GM10847 (cell line): ENCODE data around the gene RNF112.

Source experiments
- POLR2A ChIP-seq: IDR thresholded peaks from 2 replicates; pipeline ENCODE4 v1.6.1; 2011; ENCODE audit not compliant: insufficient read length; ENCODE audit errors: extremely low read depth

RNF112 gene

DNA sequence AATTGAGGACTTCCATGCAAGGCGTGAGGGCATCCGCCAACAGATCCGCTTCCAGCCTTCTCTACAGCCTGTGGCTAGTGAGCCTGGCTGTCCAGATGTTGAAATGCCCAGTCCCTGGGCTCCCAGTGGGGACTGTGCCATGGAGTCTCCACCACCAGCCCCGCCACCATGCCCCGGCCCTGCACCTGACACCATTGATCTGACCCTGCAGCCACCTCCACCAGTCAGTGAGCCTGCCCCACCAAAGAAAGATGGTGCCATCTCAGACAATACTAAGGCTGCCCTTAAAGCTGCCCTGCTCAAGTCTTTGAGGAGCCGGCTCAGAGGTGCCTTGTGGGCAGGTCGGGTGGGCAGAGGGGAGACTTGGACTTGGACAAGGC is 29.7 kb upstream of the RNF112 start:
- TF ChIP-seq POLR2A = no peak

DNA sequence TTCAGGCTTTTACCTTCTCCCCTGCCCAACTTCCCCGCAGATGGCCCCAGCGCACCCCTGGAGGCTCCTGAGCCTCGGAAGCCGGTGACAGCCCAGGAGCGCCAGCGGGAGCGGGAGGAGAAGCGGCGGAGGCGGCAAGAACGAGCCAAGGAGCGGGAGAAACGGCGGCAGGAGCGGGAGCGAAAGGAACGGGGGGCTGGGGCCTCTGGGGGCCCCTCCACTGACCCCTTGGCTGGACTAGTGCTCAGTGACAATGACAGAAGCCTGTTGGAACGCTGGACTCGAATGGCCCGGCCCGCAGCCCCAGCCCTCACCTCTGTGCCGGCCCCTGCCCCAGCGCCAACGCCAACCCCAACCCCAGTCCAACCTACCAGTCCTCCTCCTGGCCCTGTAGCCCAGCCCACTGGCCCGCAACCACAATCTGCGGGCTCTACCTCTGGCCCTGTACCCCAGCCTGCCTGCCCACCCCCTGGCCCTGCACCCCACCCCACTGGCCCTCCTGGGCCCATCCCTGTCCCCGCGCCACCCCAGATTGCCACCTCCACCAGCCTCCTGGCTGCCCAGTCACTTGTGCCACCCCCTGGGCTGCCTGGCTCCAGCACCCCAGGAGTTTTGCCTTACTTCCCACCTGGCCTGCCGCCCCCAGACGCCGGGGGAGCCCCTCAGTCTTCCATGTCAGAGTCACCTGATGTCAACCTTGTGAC is 29.1 kb upstream of the RNF112 start:
- TF ChIP-seq POLR2A = no peak

DNA sequence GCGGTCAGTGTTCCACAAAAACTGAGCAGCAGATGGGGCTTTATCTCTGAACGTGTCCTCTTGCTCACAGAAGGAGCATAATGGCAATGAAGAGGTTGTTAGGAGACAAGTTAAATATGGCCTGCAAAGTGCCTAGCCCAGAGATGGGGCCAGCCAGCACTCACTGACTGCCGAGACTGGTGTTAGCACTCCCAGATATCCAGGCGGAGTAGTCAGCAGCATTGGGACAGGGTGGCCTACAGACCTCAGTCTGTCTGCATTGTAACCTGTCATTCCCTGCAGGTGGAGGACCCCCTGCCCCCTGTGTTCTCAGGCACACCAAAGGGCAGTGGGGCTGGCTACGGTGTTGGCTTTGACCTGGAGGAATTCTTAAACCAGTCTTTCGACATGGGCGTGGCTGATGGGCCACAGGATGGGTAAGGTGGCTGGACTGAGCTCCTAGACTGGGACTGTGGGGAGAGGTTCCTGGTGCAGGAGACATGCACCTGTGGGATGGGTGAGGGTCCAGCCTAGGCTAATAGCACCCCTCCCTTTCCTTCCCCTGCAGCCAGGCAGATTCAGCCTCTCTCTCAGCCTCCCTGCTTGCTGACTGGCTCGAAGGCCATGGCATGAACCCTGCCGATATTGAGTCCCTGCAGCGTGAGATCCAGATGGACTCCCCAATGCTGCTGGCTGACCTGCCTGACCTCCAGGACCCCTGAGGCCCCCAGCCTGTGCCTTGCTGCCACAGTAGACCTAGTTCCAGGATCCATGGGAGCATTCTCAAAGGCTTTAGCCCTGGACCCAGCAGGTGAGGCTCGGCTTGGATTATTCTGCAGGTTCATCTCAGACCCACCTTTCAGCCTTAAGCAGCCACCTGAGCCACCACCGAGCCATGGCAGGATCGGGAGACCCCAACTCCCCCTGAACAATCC is 28.2 kb upstream of the RNF112 start:
- TF ChIP-seq POLR2A = no peak

DNA sequence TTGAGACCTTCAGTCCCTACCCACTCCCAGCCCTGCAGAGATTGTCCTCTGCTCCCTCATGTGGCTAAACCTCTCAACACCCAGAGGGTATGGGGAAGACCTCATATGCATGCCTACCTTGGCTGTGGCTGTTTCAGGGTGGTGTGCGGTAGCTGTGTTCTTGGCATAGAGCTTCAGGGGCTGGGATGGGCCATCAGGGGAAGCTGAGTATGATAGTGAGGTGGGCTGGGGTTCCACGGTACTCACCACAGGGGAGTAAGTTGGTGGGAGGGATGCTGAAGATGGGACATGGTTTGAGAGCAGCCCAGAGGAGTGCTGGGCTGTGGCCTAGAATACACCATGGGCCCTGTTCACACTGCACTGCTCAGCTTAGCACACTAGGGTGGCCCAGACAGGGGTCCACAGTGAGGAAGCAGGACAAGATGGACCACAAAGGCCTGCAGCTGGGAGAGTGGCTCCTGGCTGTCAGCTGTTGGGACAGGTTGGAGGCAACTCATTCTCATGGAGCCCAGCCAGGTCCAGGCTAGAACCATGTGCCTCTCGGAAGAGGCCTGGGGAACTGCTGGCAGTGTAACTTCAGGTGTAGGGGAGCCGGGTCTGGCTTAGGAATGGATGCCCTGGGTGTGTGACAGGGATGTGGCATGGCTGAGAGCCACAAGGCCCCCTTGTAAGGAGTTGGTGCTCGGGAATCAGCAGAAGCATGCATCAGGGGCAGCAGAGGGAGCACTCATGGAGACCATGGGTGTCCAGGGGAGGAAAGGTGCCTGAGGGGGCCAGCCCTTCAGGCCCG is 27.2 kb upstream of the RNF112 start:
- TF ChIP-seq POLR2A = no peak

DNA sequence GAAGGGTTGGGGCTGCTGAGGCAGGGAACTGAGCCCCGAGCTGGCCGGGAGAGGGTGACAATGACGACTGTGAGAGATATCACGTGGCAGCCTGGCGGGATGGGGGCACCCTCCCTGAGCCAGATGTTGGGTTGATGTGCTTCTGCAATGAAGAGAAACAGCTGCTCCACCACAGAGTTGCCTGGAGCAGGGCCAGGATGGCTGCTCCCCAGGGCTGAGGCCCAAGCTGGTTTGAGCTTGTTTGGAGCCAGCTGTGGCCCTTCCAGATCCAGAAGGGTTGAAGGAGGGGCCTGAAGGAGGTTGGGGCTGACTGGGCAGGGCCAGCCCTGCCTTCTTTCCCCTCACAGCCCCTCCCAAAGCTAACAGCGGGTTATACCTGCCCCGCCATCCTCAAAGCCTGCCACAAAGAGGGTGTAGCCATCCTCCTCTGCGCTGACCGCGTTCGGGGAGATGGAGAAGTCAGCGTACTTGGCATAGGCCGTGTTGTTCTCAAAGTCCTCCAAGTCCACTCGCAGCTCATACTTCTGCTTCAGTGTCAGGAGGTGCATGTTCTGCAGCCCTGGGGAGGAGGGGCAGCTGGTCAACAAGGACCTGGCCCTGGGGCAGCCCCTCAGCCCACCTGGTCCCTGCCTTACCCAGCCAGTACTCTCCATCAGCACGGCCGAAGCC is 26.2 kb upstream of the RNF112 start:
- TF ChIP-seq POLR2A = no peak

DNA sequence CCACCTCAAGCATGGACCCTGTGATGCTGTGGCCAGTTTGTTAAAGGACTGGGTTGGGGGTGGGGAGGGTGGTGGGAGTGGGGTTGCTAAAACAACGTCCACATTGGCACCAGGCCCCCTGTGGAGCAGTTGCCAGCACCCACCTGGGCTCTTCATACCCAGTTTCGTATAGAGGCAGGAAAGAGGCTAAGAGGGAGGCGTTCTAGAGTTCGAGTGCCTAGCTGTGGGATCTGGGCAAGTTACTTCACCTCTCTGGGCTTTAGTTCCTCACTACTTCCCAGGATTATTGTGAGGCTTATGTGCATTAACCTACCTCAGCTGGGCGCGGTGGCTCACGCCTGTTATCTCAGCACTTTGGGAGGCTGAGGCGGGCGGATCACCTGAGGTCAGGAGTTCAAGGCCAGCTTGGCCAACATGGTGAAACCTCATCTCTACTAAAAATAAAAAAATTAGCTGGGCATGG is 25.5 kb upstream of the RNF112 start:
- TF ChIP-seq POLR2A = no peak

DNA sequence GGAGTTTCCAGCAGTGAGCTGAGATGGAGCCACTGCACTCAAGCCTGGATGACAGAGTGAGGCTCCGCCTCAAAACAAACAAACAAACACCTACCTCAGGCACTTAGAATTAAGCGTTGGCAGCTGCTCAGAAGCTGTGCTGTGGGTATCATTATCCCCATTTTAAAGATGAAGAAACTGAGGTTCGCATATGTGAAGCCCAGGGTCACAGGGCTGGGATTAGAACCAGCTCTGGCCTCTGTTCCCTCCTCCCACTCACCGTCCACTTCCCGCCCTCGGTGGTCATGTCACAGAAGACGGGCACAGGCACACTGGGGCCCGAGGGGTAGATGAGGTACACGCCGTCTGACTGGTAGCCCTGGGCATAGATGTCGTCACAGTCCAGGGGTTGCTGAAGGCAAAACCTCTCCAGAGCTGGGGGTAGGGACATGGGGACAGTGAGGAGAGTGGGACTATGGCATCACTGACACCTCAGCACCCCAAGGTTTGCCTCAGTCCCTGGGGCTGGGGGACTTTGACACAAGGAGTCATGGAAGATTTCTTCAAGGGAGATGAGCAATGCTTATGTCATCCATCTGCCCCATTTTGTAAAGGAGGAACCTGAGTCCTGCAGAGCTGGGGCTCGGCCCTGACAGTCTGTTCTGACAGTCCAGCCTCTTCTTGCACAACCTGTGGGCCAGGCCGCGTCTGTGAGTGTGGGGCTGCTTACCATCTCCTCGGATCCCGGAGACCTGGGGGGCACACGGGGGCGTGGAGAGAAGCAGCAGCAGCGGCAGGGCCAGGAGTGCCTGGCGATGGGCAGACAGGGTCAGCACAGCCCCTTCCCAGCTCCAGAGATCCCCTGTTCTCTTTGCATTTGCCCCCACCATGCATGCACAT is 24.7 kb upstream of the RNF112 start:
- TF ChIP-seq POLR2A = no peak

DNA sequence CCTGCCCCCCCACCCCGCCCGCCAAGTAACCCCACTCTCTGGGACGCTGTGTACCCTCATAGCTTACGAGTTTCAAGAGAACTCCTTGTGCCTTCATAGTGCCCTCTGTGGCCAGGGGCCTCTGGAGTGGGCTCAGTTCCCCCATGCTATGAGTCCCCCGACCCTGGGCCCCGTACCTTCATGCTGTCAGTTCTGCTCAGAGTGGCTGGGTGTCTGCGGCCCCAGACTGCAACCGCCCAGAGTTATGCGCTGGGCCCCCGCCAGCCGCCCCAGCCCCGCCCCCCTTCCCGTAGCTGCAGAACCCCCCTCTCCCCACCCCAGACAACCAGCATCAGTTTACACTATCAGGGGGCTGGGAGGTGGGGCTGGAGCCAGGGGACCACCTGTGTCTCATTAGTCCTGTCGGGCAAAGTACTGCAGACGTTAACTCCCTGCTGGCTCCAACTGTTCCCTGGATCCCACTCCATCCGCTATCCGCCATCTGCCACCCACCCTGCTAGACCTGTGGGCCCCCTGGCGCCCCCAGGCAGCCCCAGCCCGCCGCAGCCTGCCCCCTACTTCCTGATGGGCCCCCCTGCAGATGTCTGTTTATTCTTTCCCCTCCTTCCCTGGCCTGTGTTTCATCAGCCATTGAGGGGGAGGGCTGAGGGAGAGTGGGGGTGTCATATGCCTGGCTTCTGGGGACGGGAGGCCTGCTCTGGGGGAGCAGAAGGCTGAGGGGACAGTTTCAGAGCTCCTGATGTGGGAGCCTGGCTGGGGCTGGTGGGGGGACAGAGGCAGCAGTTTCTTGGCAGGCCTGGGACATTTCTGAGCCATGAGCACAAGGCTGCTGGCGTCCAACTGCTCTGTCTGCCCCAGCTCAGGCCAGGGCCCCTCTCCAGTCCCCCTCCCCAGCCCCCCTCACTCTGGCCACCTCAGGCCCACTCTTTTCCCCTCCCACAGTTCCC is 23.8 kb upstream of the RNF112 start, which contains the start of gene MFAP4:
TSS of gene MFAP4 (minus strand) at position 217 of the 947 bp plus-strand sequence. CDS start at position 182, 35 bp downstream.
- no peak for TF ChIP-seq POLR2A

DNA sequence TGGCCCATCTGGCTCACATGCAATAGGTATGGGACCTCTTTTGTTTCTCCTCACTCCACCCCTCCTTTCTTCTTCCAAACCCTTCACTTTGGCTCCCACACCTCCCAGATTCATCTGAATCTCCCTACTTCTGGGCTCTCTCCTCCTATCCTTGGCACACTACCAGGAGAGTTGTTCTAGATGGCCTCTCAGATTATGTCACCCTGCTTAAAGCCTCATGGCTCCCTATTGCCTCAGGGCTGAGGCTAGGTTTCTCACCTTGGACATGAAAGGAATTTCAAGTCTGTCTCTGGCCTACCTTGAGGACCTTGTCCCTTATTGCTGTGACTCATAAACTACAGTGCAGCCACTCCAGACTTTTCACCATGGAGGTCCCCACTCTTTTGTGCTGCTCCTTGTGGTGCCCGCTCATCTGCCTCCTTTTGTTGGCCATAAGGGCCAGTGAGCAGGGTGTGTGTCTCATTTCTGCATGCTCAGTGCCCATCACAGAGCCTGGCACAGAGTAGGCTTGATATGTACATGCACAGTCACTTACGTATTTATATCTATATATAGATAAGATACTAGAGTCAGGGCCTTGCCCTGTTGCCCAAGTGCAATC is 23.0 kb upstream of the RNF112 start:
- no peak for TF ChIP-seq POLR2A

DNA sequence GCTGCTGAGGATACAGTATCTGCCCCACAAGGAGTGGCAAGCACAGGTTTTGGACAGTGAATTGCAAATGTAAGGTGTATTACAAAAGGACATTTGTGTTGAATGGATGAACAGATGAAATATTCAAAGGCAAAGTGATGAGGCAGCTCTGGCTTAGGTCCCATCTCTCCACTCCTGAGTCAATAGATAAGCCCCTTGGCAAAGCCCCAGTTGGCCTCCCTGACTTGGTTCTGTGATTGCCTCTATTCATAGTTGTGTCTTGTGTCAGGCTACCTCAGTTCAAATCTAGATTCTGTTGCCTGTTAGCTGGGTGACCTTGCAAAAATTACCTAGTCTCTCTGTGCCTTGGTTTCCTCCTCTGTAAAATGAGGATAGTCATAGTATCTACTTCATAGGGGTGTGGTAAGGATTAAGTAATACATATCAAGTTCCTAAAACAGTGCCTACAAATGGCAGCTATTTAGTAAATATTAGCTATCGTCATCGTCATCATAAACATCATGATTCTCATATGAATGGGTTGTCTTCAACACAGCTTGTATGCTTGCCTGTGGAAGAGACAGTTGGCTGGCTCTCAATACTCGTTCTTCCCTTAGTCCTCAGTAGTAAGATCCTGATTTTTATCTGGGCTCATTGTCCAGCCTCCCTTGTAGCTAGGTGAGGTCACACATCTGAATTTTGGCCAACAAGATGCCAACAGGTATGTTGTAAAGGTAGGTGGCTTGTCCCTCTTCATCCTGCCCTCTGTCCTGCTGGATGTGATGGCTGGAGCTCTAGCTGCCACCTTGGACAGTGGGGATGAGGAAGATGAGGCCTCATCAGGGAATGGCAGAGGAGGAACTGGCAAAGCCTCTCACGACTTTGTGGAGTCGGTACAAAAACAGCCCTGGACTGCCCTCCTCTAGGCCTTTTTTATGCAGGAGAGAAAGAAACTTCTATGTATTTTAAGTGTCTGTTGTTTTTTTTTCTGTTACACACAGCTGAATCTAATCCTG is 21.9 kb upstream of the RNF112 start:
- TF ChIP-seq POLR2A = no peak

DNA sequence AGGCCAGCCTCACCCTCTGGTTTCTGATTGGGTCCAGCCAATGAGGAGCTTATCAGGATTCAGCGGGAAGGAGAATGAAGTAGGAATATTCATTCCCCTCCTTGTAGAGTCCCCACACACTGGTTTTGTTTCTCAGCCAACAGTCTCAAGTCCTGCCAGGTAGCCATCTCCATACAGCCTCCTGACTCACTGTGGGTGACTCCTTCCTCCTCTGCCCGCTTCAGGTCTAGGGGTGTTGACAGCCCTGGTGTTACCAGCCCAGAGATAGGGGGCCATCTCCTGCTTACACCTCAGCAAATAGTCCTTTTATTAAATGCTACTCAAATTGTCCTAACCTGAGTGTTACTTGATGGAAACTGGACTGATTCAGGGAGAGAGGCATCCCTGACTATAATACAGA is 20.1 kb upstream of the RNF112 start:
- no peak for TF ChIP-seq POLR2A
